Caco-2 (cell line): Measurements from ENCODE around the gene DCXR. TPM values are rescaled to one million over a fixed set of nuclear protein-coding genes. Genes with fewer than 3 reads are reported as not detected.

ENCODE experiments used
- BruUV-seq: library from RNA; stranded (reverse); fragments of 400-500 nt; replicated peaks from 2 replicates; lab custom pipeline; 2021; lab: Mats Ljungman, UMichigan
- CTCF ChIA-PET: fragments of 300-600 bp; sonication (Branson Sonifier 250); formaldehyde crosslinking; loops from one replicate; lab custom pipeline; 2022; ENCODE audit warnings: antibody characterized with exemption; lab: Charles Lee
- POLR2A ChIA-PET: fragments of 300-600 bp; sonication (Branson Sonifier 250); formaldehyde crosslinking; loops from one replicate; lab custom pipeline; 2022; ENCODE audit warnings: antibody characterized with exemption; lab: Charles Lee
- DNase-seq, 2 experiments: peaks; one replicate each; pipeline versions ENCODE4 v3.0.0 to v3.0.0-alpha.2; 2020 to 2022
- H3K27me3 ChIP-seq: replicated peaks from 2 replicates; pipeline ENCODE4 v1.6.0; 2011; ENCODE audit warnings: low read length; ENCODE audit not compliant: control insufficient read depth, insufficient read depth
- H3K36me3 ChIP-seq: 2 replicates; pipeline ENCODE4 v1.5.1; 2011; ENCODE audit warnings: low read length; ENCODE audit not compliant: control insufficient read depth, insufficient read depth
- H3K4me1 ChIP-seq: fragments of 250-450 bp; sonication (Bioruptor Pico); 2 replicates; pipeline ENCODE4 v1.5.1; 2020; ENCODE audit warnings: mild to moderate bottlenecking
- H3K4me3 ChIP-seq: 2 replicates; pipeline ENCODE4 v1.5.1; 2011; ENCODE audit warnings: low read depth, mild to moderate bottlenecking, control low read depth, low read length
- H3K9me3 ChIP-seq: fragments of 250-450 bp; sonication (Bioruptor Pico); 2 replicates; pipeline ENCODE4 v1.5.1; 2020; ENCODE audit warnings: mild to moderate bottlenecking, moderate library complexity
- H3K27ac Mint-ChIP-seq: one replicate; pipeline ENCODE4 v1.8.0; 2022; ENCODE audit warnings: mixed read lengths; ENCODE audit not compliant: unreplicated experiment
- H3K27me3 Mint-ChIP-seq: one replicate; pipeline ENCODE4 v1.8.0; 2022; ENCODE audit warnings: mixed read lengths; ENCODE audit not compliant: insufficient read depth, unreplicated experiment
- H3K36me3 Mint-ChIP-seq: one replicate; pipeline ENCODE4 v1.8.0; 2022; ENCODE audit warnings: mild to moderate bottlenecking, mixed read lengths; ENCODE audit not compliant: insufficient read depth, unreplicated experiment
- H3K4me1 Mint-ChIP-seq: one replicate; pipeline ENCODE4 v1.8.0; 2022; ENCODE audit warnings: low read depth, mixed read lengths; ENCODE audit not compliant: unreplicated experiment
- H3K4me3 Mint-ChIP-seq: one replicate; pipeline ENCODE4 v1.8.0; 2022; ENCODE audit warnings: mild to moderate bottlenecking, moderate library complexity, mixed read lengths; ENCODE audit not compliant: unreplicated experiment
- H3K9me3 Mint-ChIP-seq: one replicate; pipeline ENCODE4 v1.8.0; 2022; ENCODE audit warnings: mixed read lengths; ENCODE audit not compliant: unreplicated experiment
- intact Hi-C: fragments of 100-400 bp; cut with micrococcal nuclease; formaldehyde crosslinking; loops from one replicate; pipeline ENCODE4 v1.10.0; 2022; ENCODE audit not compliant: unreplicated experiment
- total RNA-seq: library from RNA; stranded (reverse); gene quantifications from 2 replicates; pipeline ENCODE4 v1.2.3, GENCODE V29; 2022
- TF ChIP-seq, protein P1 (sequence below), 2 experiments: fragments of 200-600 bp in 1 of 2; IDR thresholded peaks; 1 replicate in 1 of 2; 2 replicates in 1 of 2; pipeline versions ENCODE4 v1.5.1 to v1.8.0; 2011 to 2022; ENCODE audit warnings: antibody characterized with exemption in 1 of 2, control low read depth in 1 of 2, inconsistent platforms in 1 of 2, low read depth in 1 of 2, low read length in 1 of 2, mild to moderate bottlenecking in 1 of 2, moderate library complexity in 1 of 2; ENCODE audit not compliant: insufficient read depth in 1 of 2, severe bottlenecking in 1 of 2, unreplicated experiment in 1 of 2

DCXR gene
- total RNA-seq, 1 experiment from 2014 or later: 197 TPM

DNA sequence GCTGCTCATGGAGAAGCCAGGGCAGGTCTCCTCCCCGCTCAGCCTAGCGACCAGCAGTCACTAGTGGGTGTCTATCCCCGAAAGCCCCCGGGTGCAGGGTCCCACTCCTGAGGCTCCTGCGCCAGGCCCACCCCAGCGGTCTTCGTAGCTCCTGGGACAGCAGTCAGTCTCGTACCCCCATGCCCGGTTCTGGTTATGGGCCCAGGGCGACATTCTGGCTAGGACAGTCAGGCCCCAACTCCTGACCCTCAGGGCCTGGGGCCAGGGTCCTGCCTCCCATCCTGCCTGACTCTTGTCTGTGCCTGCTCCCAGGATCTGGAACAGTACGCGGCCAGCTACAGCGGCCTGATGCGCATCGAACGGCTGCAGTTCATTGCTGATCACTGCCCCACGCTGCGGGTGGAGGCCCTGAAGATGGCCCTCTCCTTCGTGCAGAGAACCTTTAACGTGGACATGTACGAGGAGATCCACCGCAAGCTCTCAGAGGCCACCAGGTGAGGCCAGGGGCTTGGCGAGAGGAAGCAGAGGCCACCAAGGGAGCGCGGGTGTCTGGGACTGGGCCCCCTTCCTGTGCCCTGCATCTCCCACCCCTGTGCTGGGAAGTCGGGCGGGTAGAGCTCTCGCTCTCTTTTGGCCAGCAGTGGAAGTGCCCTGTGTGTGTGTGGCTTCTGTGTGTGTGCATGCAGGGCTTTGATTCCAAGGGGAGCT lies 16.2 kb upstream of the DCXR start:
- POLR2A ChIA-PET: interaction anchor here (0.5 kb wide), 1 partner anchor 31 kb away, joined by 3 read pairs; the partner anchor contains the start of gene LRRC45
- Mint-ChIP-seq H3K36me3 (peaks cover 39% of the 10 kb centered on the region), H3K4me3 (peak overlapping the region; percentile 80), H3K9me3 (no peaks in the 10 kb centered on the region), H3K27me3 (no peaks in the 10 kb centered on the region), H3K4me1 (no peaks in the 10 kb centered on the region), H3K27ac (no peak overlapping the region)
- no peak for DNase-seq
- Histone ChIP-seq H3K36me3 (peaks cover 1% of the 10 kb centered on the region; the same call in 1 of the 2 replicates), H3K9me3 (no peaks in the 10 kb centered on the region), H3K4me1 (peaks cover 8% of the 10 kb centered on the region), H3K27me3 (no peaks in the 10 kb centered on the region), H3K4me3 (no peak overlapping the region; the same call in 1 of the 2 replicates)
- TF ChIP-seq, protein P1, sequence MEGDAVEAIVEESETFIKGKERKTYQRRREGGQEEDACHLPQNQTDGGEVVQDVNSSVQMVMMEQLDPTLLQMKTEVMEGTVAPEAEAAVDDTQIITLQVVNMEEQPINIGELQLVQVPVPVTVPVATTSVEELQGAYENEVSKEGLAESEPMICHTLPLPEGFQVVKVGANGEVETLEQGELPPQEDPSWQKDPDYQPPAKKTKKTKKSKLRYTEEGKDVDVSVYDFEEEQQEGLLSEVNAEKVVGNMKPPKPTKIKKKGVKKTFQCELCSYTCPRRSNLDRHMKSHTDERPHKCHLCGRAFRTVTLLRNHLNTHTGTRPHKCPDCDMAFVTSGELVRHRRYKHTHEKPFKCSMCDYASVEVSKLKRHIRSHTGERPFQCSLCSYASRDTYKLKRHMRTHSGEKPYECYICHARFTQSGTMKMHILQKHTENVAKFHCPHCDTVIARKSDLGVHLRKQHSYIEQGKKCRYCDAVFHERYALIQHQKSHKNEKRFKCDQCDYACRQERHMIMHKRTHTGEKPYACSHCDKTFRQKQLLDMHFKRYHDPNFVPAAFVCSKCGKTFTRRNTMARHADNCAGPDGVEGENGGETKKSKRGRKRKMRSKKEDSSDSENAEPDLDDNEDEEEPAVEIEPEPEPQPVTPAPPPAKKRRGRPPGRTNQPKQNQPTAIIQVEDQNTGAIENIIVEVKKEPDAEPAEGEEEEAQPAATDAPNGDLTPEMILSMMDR (IDR thresholded peaks at IDR 0.05; ENCODE audit: insufficient read depth in 1 of 2, low read depth in 1 of 2, low read length in 1 of 2, severe bottlenecking in 1 of 2, unreplicated experiment in 1 of 2): no peak
- CTCF ChIA-PET: no interaction called here
- intact Hi-C loops: no loop called here
- BruUV-seq: no TSS peak

DNA sequence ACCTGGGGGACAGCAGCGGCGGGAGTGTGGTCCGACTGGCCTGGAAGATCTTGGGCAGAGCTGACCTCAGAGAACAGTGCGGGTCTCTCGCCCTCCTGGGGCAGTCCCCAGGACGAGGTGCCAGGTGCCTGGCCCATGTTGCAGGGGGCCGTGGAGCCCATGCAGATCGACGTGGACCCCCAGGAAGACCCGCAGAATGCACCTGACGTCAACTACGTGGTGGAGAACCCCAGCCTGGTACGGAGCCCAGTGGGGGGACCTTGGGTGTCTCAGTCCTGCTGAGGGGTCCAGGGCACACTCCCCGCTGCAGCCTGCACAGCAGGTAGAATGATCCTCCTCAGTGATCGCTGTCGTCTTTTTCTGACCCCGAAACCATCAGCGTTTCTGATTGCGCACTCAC lies 15.6 kb upstream of the DCXR start:
- intact Hi-C loops: no loop called here
- peak overlapping the region; percentile 94 for H3K4me3 ChIP-seq

DNA sequence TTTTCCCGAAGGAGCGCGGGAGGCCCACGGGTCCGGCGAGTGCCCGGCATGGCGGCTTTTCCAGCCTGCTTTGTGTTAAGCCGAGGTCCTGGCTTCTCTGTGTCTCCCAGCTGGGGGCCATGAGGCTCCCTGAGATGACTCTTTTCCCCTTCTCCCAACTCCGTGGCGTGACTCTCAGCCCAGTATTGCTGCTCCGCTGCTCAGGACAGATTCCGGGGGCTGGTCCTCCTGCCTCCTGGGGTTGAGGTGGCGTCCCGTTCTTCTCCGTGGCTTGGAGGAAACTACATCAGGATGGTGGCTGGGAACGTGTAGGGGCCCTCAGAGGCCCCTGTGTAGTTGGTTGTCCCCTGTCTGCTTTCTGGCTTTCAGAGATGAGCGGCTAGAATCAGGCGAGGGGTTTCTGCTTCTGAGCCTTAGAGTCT lies 15.2 kb upstream of the DCXR start:
- H3K4me1 Mint-ChIP-seq: no peaks in the 10 kb centered on the region
- POLR2A ChIA-PET: interaction anchor here (0.7 kb wide), 1 partner anchor 15 kb away, joined by 5 read pairs; the partner anchor contains the start of gene DCXR
- peaks cover 28% of the 10 kb centered on the region for H3K36me3 Mint-ChIP-seq
- H3K27ac Mint-ChIP-seq: no peak overlapping the region
- BruUV-seq: no TSS peak
- H3K4me1 ChIP-seq: peaks cover 8% of the 10 kb centered on the region
- DNase-seq: no peak
- intact Hi-C loops: no loop called here
- no peaks in the 10 kb centered on the region for H3K9me3 Mint-ChIP-seq
- H3K36me3 ChIP-seq: peaks cover 1% of the 10 kb centered on the region; the same call in 1 of the 2 replicates
- CTCF ChIA-PET: interaction anchor here (0.7 to 2.4 kb wide), 2 partner anchors 16 to 27 kb away, joined by 3 to 14 read pairs; partner anchors contain the start of gene DCXR
- peak overlapping the region; percentile 94 for H3K4me3 ChIP-seq
- H3K4me3 Mint-ChIP-seq: peak overlapping the region; percentile 80
- H3K9me3 ChIP-seq: no peaks in the 10 kb centered on the region
- TF ChIP-seq, protein P1 (IDR thresholded peaks at IDR 0.05; ENCODE audit: insufficient read depth in 1 of 2, low read depth in 1 of 2, low read length in 1 of 2, severe bottlenecking in 1 of 2, unreplicated experiment in 1 of 2): no peak
- no peaks in the 10 kb centered on the region for H3K27me3 ChIP-seq
- no peaks in the 10 kb centered on the region for H3K27me3 Mint-ChIP-seq

More for the DNA sequence above, 15.6 kb upstream of the DCXR start:
- Mint-ChIP-seq H3K4me1 (no peaks in the 10 kb centered on the region), H3K27me3 (no peaks in the 10 kb centered on the region), H3K4me3 (peak overlapping the region; percentile 80), H3K36me3 (peaks cover 33% of the 10 kb centered on the region), H3K9me3 (no peaks in the 10 kb centered on the region), H3K27ac (no peak overlapping the region)
- Histone ChIP-seq H3K4me1 (peaks cover 8% of the 10 kb centered on the region), H3K27me3 (no peaks in the 10 kb centered on the region), H3K9me3 (no peaks in the 10 kb centered on the region), H3K36me3 (peaks cover 1% of the 10 kb centered on the region; the same call in 1 of the 2 replicates)
- DNase-seq: no peak
- ChIA-PET POLR2A (interaction anchor here (0.5 kb wide), 1 partner anchor 30 kb away, joined by 3 read pairs; the partner anchor contains the start of gene LRRC45), CTCF (interaction anchor here (2.4 kb wide), 1 partner anchor 16 kb away, joined by 14 read pairs; the partner anchor contains the start of gene DCXR)
- TF ChIP-seq, protein P1 (IDR thresholded peaks at IDR 0.05; ENCODE audit: insufficient read depth in 1 of 2, low read depth in 1 of 2, low read length in 1 of 2, severe bottlenecking in 1 of 2, unreplicated experiment in 1 of 2): no peak
- no TSS peak for BruUV-seq
